T-helper 1 cell treated with Interleukin-12 subunit alpha and Interleukin-12 subunit beta and Interleukin-4 antibody, amounts not matched to agents 30 μg/mL and 1 μg/mL, for 36 hours (primary cell): Measurements from ENCODE around the gene TNRC6B.
"Not testable (repeated sequence)": the region's sequence is repeated elsewhere in the genome, so short reads cannot be mapped to it uniquely, and the experiment has no call there.

Source experiments
- H3K27ac Mint-ChIP-seq: one replicate; pipeline ENCODE4 v1.8.0; 2021; ENCODE audit warnings: mild to moderate bottlenecking, mixed read lengths
- H3K27me3 Mint-ChIP-seq: one replicate; pipeline ENCODE4 v1.8.0; 2021; ENCODE audit warnings: low read depth, mixed read lengths
- H3K36me3 Mint-ChIP-seq: one replicate; pipeline ENCODE4 v1.8.0; 2021; ENCODE audit warnings: low read depth, mixed read lengths
- H3K4me1 Mint-ChIP-seq: one replicate; pipeline ENCODE4 v1.8.0; 2021; ENCODE audit warnings: low read depth, mixed read lengths
- H3K4me3 Mint-ChIP-seq: one replicate; pipeline ENCODE4 v1.8.0; 2021; ENCODE audit warnings: mild to moderate bottlenecking, moderate library complexity, mixed read lengths
- H3K9me3 Mint-ChIP-seq: one replicate; pipeline ENCODE4 v1.8.0; 2021; ENCODE audit warnings: mixed read lengths

The TNRC6B gene

GRCh38 chr22:40364431-40364830, 186.7 kb downstream of the TNRC6B start:
- Mint-ChIP-seq H3K27me3 (no peaks in the 10 kb centered on the region), H3K4me3 (no peak overlapping the region), H3K36me3 (peaks cover 73% of the 10 kb centered on the region), H3K9me3 (no peaks in the 10 kb centered on the region), H3K27ac (no peak overlapping the region), H3K4me1 (peaks cover 4% of the 10 kb centered on the region)

- peak overlapping the region; percentile 4 for H3K27ac Mint-ChIP-seq
- no peak overlapping the region for H3K4me3 Mint-ChIP-seq
- no peaks in the 10 kb centered on the region for H3K9me3 Mint-ChIP-seq
- no peaks in the 10 kb centered on the region for H3K27me3 Mint-ChIP-seq
- peaks cover 8% of the 10 kb centered on the region for H3K4me1 Mint-ChIP-seq
- peaks cover 61% of the 10 kb centered on the region for H3K36me3 Mint-ChIP-seq
Measured at GRCh38 chr22:40366068-40366467, 188.3 kb downstream of the TNRC6B start.

GRCh38 chr22:40367342-40367741, 189.6 kb downstream of the TNRC6B start:
- Mint-ChIP-seq H3K27me3 (no peaks in the 10 kb centered on the region), H3K27ac (no peak overlapping the region), H3K9me3 (no peaks in the 10 kb centered on the region), H3K4me3 (no peak overlapping the region), H3K4me1 (peaks cover 13% of the 10 kb centered on the region), H3K36me3 (peaks cover 49% of the 10 kb centered on the region)

- Mint-ChIP-seq H3K4me3 (no peak overlapping the region), H3K27ac (no peak overlapping the region), H3K9me3 (no peaks in the 10 kb centered on the region), H3K27me3 (no peaks in the 10 kb centered on the region), H3K36me3 (peaks cover 44% of the 10 kb centered on the region), H3K4me1 (peaks cover 13% of the 10 kb centered on the region)
Measured at GRCh38 chr22:40368016-40368415, 190.3 kb downstream of the TNRC6B start.

GRCh38 chr22:40368836-40369235, 191.1 kb downstream of the TNRC6B start:
- no peak overlapping the region for H3K27ac Mint-ChIP-seq
- H3K9me3 Mint-ChIP-seq = no peaks in the 10 kb centered on the region
- peaks cover 44% of the 10 kb centered on the region for H3K36me3 Mint-ChIP-seq
- H3K4me3 Mint-ChIP-seq = no peak overlapping the region
- no peaks in the 10 kb centered on the region for H3K27me3 Mint-ChIP-seq
- peaks cover 17% of the 10 kb centered on the region for H3K4me1 Mint-ChIP-seq

- Mint-ChIP-seq H3K9me3 (no peaks in the 10 kb centered on the region), H3K4me3 (no peak overlapping the region), H3K4me1 (peaks cover 15% of the 10 kb centered on the region), H3K27ac (no peak overlapping the region), H3K36me3 (peaks cover 20% of the 10 kb centered on the region), H3K27me3 (no peaks in the 10 kb centered on the region)
Measured at GRCh38 chr22:40374567-40374966, 196.8 kb downstream of the TNRC6B start.

- H3K27ac Mint-ChIP-seq = no peak overlapping the region
- peaks cover 20% of the 10 kb centered on the region for H3K36me3 Mint-ChIP-seq
- H3K4me3 Mint-ChIP-seq = no peak overlapping the region
- peaks cover 9% of the 10 kb centered on the region for H3K4me1 Mint-ChIP-seq
- no peaks in the 10 kb centered on the region for H3K9me3 Mint-ChIP-seq
- H3K27me3 Mint-ChIP-seq = no peaks in the 10 kb centered on the region
Measured at GRCh38 chr22:40376149-40376548, 198.4 kb downstream of the TNRC6B start.

GRCh38 chr22:40377931-40378330, 200.2 kb downstream of the TNRC6B start:
- no peaks in the 10 kb centered on the region for H3K27me3 Mint-ChIP-seq
- no peak overlapping the region for H3K27ac Mint-ChIP-seq
- peaks cover 26% of the 10 kb centered on the region for H3K36me3 Mint-ChIP-seq
- H3K4me1 Mint-ChIP-seq = peaks cover 16% of the 10 kb centered on the region
- no peak overlapping the region for H3K4me3 Mint-ChIP-seq
- no peaks in the 10 kb centered on the region for H3K9me3 Mint-ChIP-seq

- not testable (repeated sequence) for H3K27me3 Mint-ChIP-seq, H3K9me3 Mint-ChIP-seq, H3K4me3 Mint-ChIP-seq, H3K27ac Mint-ChIP-seq
- Mint-ChIP-seq H3K36me3 (peaks cover 21% of the 10 kb centered on the region), H3K4me1 (peaks cover 17% of the 10 kb centered on the region)
Measured at GRCh38 chr22:40378448-40378847, 200.7 kb downstream of the TNRC6B start.

- Mint-ChIP-seq H3K27ac (no peak overlapping the region), H3K4me3 (no peak overlapping the region), H3K27me3 (no peaks in the 10 kb centered on the region), H3K9me3 (no peaks in the 10 kb centered on the region), H3K36me3 (peaks cover 14% of the 10 kb centered on the region), H3K4me1 (peaks cover 34% of the 10 kb centered on the region)
Measured at GRCh38 chr22:40381461-40381860, 203.7 kb downstream of the TNRC6B start.

- Mint-ChIP-seq H3K4me3 (no peak overlapping the region), H3K27ac (no peak overlapping the region), H3K9me3 (no peaks in the 10 kb centered on the region), H3K27me3 (no peaks in the 10 kb centered on the region), H3K4me1 (peaks cover 44% of the 10 kb centered on the region), H3K36me3 (peaks cover 21% of the 10 kb centered on the region)
Measured at GRCh38 chr22:40383905-40384304, 206.2 kb downstream of the TNRC6B start.

GRCh38 chr22:40385036-40385782, 207.5 kb downstream of the TNRC6B start:
- H3K27ac Mint-ChIP-seq = peak overlapping the region; percentile 82
- H3K4me3 Mint-ChIP-seq = peak overlapping the region; percentile 74
- peaks cover 19% of the 10 kb centered on the region for H3K36me3 Mint-ChIP-seq
- no peaks in the 10 kb centered on the region for H3K27me3 Mint-ChIP-seq
- H3K4me1 Mint-ChIP-seq = peaks cover 43% of the 10 kb centered on the region
- H3K9me3 Mint-ChIP-seq = no peaks in the 10 kb centered on the region
